SK-N-DZ (cell line): ENCODE measurements around the gene SRSF12. TPM values are rescaled to one million over a fixed set of nuclear protein-coding genes. Genes with fewer than 3 reads are reported as not detected.

Source experiments
- DNase-seq: peaks from one replicate; pipeline ENCODE4 v3.0.0-alpha.2; 2015; ENCODE audit warnings: low spot score
- polyA plus RNA-seq, 2 experiments: library from polyadenylated mRNA; depleted of rRNA; stranded (reverse); fragments of >200 nt; gene quantifications; 2 replicates each; pipeline ENCODE4 v1.2.3, GENCODE V29; 2014

The SRSF12 gene
- polyA plus RNA-seq (2014; cell fraction: cytosol; rRNA removed), result 17.9 and 25.3 TPM in 2 replicates
- 14.2 and 16.0 TPM in 2 replicates for polyA plus RNA-seq (2014; cell fraction: nucleus; rRNA removed)

GRCh38 chr6:89117211-89118108 is at the start of gene SRSF12:
Gene SRSF12, minus strand, starts transcription at chr6:89118071. Its CDS starts 184 bp downstream, at chr6:89117887.
- peak; percentile 55 for DNase-seq

- DNase-seq, result no peak
Observed at GRCh38 chr6:89162047-89162371, 44.1 kb upstream of the SRSF12 start.

GRCh38 chr6:89161326-89162046 is 43.6 kb upstream of the SRSF12 start:
- DNase-seq, result no peak

- DNase-seq, result no peak
Observed at GRCh38 chr6:89160331-89161092, 42.6 kb upstream of the SRSF12 start.

- DNase-seq, result no peak
Observed at GRCh38 chr6:89154131-89154530, 36.3 kb upstream of the SRSF12 start.

- DNase-seq, result no peak
Observed at GRCh38 chr6:89148016-89148750, 30.3 kb upstream of the SRSF12 start.

GRCh38 chr6:89146718-89147700 is 29.1 kb upstream of the SRSF12 start:
- DNase-seq, result peak; percentile 19

- DNase-seq, result peak; percentile 63
Observed at GRCh38 chr6:89145956-89146717, 28.3 kb upstream of the SRSF12 start, which contains the start of gene PM20D2. Gene PM20D2, plus strand, starts transcription at chr6:89146055. Its CDS starts 90 bp downstream, at chr6:89146145.

GRCh38 chr6:89145091-89145955 is 27.5 kb upstream of the SRSF12 start:
- no peak for DNase-seq

GRCh38 chr6:89144354-89144906 is 26.6 kb upstream of the SRSF12 start:
- DNase-seq, result no peak

- DNase-seq, result no peak
Observed at GRCh38 chr6:89140347-89141156, 22.7 kb upstream of the SRSF12 start.

- no peak for DNase-seq
Observed at GRCh38 chr6:89139509-89140346, 21.9 kb upstream of the SRSF12 start.

- no peak for DNase-seq
Observed at GRCh38 chr6:89138173-89138572, 20.3 kb upstream of the SRSF12 start.

GRCh38 chr6:89134723-89135122 is 16.9 kb upstream of the SRSF12 start:
- DNase-seq, result no peak

GRCh38 chr6:89133981-89134380 is 16.1 kb upstream of the SRSF12 start:
- no peak for DNase-seq

- no peak for DNase-seq
Observed at GRCh38 chr6:89132057-89132456, 14.2 kb upstream of the SRSF12 start.
